ENCODE results near the gene NRIP3.

Gene NRIP3

DNA sequence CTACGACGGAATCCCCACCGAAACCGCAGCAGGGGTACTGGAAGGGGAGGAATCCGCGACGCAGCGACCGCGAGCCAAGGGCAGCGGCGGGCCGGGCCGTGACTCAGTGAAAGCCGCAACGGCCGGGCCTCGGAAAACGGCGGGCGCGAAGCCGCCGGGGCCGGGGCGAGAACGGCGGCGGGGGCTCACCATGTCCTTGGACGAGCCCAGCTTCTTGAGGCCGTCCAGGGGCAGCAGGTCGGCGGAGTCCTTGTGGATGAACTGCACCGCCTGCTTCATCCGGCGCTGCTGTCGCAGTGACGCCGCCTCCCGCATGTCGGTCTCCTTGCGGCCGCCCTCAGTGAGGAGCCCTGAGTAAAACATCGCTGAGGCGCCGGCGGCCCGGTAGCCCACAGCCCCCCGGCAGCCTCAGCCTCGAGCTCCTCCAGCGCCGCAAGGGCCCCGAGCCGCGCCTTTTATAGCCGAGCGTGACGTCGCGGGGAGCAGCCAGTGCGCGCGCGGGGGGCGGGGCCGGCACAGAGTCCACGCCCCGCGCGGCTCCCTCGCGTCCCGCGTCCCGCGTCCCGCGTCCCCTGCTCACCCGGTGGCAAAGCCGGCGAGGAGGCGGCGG lies at the start of gene NRIP3:
TSS of gene NRIP3 (minus strand) at position 429 of the 610 bp plus-strand sequence. CDS start at position 363, 66 bp downstream.
- peak; percentile 91 for DNase-seq (ENCODE audit: low spot score)

DNA sequence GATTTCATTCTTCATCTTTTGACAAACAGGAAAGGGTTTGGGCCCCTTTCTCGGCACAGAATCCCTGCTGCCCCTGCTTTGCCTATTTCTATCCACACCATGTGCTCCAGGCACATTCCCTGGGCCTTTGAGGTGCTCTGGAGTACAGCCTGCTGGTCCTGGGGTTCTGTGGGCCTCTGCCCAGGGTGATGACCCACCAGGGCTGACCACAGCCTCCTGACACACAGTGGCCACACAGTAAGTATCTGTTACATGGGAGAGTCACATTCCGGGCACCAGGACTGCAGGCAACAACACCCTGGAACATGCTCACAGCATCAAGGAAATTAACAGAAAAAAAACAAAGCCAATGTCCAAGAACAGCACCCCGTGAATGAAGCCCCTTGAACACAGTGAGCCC lies 48.5 kb upstream of the NRIP3 start:
- DNase-seq (ENCODE audit: low spot score), result no peak

DNA sequence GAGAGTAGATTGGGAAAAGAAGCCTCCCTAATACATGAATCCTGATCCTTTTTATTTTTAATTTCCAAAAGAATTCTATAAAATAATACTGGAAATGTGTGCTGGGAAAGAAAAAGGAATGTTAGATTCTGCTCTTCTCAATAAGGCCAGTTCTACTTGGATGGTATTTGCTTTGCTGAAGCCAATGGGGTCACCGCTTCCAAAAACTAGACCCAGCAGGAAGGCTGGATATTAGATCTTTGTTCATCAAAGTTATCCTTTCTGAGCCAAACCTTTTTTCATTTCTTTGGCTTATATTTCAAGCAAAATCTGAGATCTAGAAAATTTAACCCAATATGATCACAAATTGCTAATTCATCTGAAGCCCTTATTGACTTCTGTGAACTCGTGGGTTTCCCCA lies 46.2 kb upstream of the NRIP3 start:
- DNase-seq (ENCODE audit: low spot score), result no peak

DNA sequence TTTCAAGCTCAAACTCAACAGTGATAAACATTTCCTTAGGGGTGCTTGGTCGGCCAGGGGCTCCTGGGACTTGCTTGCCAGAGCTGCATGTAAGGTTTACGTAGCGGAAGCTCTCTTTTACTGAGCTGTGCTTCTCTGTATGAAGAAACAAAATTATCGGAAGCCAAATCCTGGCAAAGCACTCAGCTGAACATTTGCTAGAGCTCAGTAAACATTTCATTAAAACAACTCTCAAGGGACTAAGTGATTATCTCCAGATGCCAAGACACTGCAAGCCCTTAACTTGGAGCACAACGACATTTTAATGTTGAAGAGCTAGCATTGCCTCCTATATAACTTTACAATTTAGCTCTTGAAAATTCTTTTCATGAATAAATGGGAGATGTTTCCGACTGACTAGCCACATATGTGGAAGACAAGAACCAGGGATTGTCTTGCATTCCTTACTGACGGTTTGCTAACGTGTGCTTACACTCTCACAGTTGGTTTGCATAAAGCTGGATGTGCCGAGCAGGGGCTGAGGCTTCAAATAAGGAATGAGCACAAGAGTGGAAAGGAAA lies 44.2 kb upstream of the NRIP3 start:
- peak; percentile 61 for DNase-seq (ENCODE audit: low spot score)

DNA sequence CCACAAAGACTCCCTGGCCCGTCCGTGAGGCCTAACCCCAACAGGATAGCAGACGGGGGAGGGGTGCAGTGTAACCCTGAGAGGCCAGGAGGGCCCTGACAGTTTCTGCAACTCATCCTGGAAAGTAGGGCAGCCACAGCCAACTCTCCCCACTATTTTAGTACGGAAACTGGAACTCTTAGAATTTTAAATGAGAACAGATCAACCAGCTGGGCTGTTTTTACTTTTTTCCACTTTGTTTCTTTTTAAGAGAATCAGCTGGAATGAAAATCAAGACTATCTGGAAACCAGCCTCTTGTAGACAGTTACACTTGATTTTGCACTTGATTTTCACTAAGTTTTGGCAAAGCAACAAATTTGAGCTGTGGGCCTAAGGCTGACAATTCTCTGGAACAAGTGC lies 42.7 kb upstream of the NRIP3 start:
- DNase-seq (ENCODE audit: low spot score), result no peak

DNA sequence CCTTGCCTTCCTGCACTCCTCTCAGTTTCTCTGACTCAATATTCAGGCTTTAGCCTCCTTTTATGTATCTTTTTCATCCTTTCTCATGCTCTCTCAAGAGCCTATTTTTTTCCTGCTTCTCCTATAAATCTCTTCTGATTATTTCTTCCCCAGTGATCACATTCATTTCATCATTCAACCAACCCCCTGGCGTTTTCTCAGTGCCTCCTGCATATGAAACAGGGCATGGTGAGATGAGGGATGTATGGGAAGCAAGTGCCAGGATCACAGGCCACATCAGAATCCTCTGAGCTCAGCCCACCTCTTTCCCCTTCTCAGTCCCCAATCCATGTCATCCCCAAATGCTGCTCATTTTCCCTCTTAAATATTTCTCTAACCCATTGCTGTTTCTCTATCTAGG lies 38.7 kb upstream of the NRIP3 start:
- no peak for DNase-seq (ENCODE audit: low spot score)

DNA sequence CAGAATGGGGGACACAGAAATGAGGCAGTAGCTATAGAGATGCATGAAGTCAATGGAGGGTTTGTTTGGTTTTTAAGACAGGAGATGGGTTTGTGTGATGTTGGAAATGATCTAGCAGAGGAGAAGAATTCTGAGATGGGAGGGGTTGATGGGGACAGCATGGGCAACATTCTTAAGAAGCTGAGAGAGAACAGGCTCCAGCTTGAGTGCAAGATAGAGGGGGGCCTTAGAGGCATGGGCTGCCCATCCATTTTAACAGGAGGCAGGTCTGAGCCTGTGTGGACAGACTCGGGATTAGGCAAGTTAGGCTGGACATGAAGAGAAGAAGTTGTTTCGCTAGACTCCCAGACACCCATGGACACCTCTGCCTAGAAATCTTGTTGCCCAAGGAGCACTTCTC lies 37.9 kb upstream of the NRIP3 start:
- no peak for DNase-seq (ENCODE audit: low spot score)

DNA sequence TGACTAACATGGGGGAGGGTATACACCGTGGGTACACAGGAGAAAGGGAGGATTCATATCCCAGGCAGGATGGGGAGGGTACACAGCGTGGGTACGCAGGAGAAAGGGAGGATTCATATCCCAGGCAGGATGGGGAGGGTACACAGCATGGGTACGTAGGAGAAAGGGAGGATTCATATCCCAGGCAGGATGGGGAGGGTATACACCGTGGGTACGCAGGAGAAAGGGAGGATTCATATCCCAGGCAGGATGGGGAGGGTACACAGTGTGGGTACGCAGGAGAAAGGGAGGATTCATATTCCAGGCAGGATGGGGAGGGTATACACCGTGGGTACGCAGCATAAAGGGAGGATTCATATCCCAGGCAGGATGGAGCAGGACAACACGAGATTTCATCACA lies 36.6 kb upstream of the NRIP3 start:
- no peak for DNase-seq (ENCODE audit: low spot score)

DNA sequence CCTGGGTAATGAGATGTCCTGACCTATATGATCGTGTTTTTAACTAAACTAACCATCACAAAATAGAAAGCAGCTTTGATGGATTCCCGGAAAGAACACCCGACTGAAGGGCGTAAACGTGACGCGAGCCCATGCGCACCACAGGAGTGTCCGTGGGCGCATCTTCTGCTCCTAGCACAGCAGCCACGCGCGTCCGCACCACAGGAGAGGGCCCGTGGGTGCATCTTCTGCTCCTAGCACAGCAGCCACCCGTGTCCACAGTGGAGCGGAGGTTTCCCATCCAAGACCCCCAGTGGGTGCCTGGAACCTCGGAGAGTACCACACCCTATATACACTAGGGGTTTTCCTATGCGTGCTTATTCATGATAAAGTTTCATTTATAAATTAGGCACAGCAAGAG lies 36.1 kb upstream of the NRIP3 start:
- DNase-seq (ENCODE audit: low spot score), result no peak

DNA sequence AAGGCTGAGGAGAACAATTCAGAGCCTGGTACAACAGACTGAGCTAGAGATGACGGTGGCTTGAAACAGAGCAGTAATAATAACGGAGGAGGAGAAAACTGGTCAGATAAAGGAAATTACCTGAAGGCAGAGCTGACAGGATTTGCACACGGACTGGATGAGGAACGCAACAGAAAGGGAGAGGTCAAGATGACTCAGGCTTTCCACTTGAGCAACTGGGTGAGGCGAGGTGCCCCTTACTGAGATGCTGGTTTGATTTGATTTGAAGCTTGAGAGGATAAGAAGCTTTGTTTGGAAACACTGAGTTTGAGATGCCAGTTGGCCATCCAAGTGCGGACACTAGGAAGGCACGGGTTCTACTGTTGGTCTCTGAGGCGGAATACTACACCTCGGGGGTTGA lies 35.4 kb upstream of the NRIP3 start:
- DNase-seq (ENCODE audit: low spot score), result no peak

DNA sequence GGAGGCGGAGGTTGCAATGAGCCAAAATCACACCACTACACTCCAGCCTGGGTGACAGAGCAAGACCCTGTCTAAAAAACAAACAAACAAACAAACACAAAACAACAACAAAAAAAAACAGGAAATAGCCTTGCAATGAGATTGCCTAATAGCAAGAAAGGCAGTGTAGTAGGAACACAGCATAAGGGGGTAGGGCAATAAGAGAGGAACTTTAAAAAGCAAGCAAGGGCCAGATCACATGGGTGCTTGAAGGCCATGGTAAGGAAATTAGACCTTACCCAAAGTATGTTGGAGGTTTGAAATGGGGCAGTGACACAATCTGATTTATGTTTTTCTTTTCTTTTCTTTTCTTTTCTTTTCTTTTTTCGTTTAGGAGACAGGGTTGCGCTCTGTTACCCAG lies 34.7 kb upstream of the NRIP3 start:
- DNase-seq (ENCODE audit: low spot score), result no peak

DNA sequence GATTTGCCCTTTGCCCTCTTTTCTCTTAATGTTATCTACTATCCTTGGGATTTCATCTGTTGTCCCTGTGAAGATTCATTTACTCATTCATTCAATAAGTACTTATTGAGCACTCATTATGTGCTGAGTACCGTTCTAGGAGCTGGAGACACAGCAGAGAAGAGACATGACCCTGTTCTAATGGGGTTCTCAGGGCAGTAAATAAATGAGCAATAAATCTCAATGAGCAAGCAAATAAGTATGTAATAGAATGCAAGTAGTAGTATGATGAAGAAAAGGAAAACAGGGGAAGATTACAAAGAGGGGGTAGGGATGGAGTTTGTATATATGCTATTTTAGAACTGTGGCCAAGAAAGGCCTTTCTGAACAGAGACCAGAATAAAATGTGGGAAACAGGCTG lies 34.2 kb upstream of the NRIP3 start:
- no peak for DNase-seq (ENCODE audit: low spot score)

DNA sequence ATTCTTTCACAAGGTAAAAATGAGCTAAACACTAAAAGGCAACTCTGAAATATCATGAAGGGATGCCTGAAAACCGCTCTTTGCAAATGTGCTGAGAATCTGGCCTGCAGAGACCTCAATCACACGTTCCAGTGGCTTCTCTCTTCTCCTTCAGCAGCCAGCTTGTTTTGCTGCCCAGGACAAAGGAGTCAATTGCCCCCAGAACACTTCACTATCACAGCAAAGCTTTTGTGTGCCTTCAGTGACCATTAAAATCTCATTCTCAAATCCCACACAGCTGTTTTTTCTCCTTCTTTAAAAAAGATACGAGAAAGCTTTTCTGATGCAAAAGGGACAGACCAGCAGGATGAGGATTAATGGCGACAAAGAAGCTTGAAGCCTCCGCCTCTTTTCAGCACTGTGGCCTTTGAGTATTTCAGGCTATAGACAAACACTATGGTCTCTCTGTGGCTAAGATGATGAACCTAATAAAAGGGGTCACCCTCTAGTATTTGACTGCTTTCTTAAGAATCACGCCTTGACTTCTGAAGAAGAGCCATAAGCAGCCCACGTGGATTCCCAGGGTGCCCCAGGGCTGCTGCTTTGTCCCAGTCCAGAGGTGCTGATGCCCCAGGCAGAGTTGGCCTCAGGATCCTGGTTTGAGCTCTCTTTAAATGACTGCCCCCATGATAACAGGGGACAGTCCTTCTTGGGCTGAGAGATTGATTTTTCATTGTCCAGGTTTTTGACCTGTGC lies 33.4 kb upstream of the NRIP3 start:
- no peak for DNase-seq (ENCODE audit: low spot score)

DNA sequence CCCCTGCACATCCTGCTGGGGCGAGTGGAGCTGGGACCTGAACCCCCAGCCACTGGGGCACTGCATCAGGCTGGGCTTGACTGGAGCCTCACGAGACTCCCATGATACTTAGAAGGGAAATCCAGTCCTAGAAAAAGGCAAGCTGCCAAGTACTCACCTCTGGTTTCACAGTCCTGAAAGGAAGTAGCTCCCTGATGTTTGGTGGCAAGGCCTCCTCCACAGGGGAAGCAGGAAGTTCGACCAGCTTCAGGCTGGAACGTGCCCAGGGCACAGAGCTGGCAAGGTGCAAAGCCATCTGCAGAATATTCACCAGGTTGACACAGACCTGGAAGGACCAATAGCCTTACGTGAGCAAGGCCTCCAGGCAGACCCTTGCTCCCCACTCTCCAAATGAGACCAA lies 26.8 kb upstream of the NRIP3 start:
- no peak for DNase-seq (ENCODE audit: low spot score)

DNA sequence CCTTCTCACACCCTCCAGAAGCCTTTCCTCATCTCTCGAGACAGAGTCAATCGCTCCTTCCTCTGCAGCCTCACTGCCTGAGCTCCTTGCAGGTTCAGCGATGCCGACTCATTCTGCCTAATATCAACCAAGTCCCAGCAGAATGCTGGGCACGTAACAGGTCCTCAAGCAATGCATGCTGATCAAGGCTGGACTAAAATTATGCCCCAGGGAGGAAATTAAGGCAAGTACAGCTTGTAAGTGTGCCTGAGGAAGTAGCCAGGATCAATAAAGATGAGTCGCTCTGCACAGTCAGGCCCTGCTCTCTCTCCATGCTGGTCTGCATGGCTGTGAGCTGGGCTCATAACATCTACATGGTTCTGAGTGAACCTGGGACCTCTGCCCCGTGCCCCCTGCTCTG lies 25.6 kb upstream of the NRIP3 start:
- DNase-seq (ENCODE audit: low spot score), result no peak

DNA sequence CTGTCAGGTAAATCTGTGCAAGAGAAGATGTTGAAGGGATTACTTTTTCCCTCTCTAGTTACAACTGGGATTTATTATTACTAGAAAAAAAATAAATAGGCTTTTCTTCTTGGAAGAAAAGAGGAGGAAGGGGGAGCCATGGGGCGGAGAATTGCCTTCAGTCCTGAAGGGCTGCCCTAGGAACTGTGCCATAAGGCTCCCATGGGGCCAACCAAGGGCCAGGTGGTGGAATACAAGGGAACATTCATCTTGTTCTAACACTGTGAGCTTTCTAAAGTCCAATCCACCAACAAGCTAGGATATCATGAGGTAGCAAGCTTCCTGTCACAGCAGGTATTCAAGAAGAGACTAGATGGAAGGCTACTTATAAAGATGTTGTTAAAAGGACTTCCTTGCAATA lies 24.8 kb upstream of the NRIP3 start:
- no peak for DNase-seq (ENCODE audit: low spot score)

DNA sequence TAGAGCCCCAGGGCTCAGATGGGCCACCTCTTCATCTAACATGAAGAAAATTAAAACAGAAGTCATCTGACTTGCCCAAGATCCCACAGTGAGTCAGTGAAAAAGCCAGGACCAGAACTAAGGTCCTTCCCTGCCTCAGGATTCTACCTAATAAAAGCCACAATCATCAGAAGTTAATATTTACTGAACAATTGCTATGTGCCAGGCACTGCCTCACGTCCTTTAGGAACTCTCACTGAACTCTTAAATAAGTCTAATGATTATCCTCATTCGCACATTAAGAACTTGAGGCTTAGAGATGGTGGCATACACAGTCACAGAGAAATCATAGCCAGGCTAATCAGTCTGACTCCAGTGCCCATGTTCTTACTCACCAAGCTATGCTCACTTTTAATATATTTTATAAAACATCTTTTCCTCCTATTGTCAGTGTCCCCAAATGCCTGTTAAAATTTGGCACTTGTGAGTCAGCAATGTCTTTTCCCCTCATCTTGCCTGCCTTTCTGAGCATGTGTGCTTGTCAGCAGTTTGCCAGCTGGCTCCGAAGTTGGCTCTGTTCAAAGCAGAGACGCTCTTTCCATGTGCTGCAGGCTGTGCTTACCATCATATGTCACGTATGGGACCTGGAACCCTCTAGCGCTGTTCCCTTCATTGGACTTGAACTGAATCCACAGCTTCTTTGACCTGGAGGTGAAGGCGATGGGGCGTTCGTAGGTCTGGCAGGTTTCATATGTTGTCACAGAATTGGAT lies 21.5 kb upstream of the NRIP3 start:
- no peak for DNase-seq (ENCODE audit: low spot score)

DNA sequence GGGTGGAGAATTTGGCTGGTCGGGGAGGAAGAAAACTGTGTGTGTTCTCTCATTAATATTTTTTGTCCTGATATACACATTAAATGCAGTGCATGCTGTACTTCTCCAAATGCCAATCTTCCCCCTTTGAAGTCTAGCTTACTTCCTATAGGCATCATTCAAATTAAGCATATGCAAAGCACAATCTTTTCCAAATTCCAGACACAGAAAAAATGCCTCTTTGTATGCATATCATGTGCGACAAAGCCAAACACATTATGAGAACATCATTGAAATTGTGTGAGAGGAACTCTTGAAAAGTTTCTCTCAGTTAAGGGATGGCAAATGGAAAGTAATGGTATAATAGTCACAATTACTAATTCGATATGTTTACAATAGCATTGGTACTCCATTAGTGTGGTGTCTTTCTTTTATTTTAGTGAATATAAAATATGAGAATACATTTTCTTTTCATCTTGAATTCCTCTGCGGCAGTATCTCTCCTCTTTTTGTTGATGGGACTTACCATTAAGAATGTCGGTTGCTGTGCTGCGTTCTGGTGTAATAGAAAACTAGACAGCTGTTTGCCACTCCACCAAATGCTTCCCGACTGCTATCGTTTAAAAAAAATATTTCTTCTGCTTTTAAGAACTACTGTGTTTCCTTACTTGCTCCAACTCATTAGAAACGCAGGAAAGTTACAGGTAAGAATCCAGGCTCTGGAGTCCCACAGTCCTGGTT lies 19.3 kb upstream of the NRIP3 start:
- no peak for DNase-seq (ENCODE audit: low spot score)

DNA sequence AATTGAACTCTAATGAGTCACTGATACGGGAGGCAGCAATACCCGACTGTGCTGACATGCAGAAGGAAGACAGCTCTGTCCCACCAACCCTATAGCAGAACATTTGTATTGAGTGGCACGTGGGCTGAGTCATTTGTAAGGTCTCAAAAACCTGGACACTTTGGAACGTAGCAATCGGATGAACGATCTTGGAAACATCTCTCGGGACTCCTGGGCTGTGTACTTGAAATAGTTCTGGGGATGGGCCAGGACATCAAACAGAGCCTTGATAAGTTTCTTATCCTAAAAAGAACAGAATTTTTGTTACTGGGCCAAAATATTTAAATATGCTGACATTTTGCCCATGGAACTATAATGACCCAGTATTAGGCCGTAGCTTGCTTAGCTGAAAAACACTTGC lies 17.1 kb upstream of the NRIP3 start:
- DNase-seq (ENCODE audit: low spot score), result no peak

DNA sequence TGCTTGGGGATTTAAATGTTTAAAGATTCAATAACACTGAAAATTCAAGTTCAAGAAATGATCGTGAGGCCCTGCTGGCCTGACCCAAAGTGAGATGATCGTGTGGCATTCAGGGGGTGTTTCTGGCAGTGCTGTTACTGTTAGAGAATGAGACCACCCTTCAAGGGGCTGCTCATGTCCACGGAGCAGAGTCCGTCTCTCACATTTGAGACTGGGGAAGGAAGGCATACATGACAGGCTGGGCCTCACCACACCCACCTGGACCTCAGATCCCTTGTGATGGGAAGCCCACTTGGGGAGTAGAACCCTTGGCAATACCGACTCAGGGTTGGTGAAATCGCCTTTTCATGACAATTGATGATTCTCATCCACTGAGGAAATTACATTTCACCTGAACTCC lies 16.1 kb upstream of the NRIP3 start:
- DNase-seq (ENCODE audit: low spot score), result no peak

DNA sequence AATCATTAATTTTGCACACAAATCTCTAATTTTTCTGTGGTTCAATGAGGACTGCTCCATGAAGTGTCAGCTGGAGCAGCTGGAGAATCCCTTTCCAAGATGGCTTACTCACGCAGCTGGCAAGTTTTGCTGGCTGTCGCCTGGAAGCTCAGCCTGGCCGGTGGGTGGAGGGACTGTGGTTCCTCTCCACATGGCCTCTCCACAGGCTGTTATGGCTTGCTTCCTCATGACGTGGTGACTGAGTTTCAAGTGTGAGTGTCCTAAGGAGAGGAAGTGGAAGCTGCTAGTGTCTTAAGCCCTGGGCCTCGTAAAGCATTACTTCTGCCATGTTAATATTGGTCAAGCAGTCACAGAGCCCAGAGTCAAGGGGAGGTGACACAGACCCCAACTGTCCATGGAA lies 14.0 kb upstream of the NRIP3 start:
- no peak for DNase-seq (ENCODE audit: low spot score)

DNA sequence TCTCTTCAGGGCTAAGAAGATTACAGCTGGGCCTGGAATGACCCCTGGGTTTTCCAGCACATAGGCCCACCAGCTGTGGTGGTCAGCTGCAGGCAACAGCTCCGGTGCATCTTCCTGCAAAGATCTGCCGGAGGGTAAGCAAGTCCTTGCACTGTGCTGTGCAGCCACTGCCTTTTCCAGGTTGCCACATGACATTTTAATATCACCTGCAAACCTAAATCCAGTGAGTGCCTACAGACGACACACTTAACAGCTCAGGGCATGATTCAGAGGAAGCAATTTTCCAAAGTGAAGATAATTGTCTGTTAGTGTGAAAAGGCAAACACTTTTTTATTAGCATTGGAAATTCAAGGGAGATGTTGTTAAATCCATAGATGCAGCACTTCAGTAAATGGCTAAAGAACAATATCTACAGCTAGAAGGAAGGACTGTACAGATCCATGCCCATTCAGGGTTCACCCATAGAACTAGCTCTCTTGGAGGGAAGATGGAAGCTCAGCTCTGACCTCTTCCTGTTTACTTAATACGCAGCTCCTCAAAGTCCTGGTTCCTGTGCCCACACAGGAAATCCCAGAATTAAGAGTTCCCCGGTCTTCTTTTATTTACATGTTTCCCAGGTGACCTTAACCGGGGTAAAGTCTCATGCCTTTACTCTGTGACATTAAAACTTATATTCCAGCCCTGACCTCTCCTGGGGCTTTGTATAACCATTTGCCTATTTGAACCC lies 13.3 kb upstream of the NRIP3 start:
- no peak for DNase-seq (ENCODE audit: low spot score)
